OCI-LY3 (cell line): ENCODE results near the gene VAT1L.

Source experiments
- H2AFZ ChIP-seq: fragments of 200-600, 300-600 bp; shearing (Covaris generic); 2 replicates; pipeline ENCODE4 v1.6.0; 2014; ENCODE audit warnings: antibody characterized with exemption, low read depth, low read length
- H3K27ac ChIP-seq: fragments of 200-600, 300-600 bp; sonication (generic); 2 replicates; pipeline ENCODE4 v1.5.1; 2014; ENCODE audit warnings: mild to moderate bottlenecking, low read length, moderate library complexity, mixed read lengths
- H3K27me3 ChIP-seq: fragments of 200-600, 300-600 bp; sonication (generic); 2 replicates; pipeline ENCODE4 v1.6.1; 2014; ENCODE audit warnings: low read depth, low read length, mixed read lengths
- H3K36me3 ChIP-seq: fragments of 200-600, 300-600 bp; sonication (generic); replicated peaks from 2 replicates; pipeline ENCODE3; 2014; ENCODE audit warnings: low read depth, low read length, mixed read lengths
- H3K4me1 ChIP-seq: fragments of 300-600, 200-600 bp; sonication (generic); 2 replicates; pipeline ENCODE4 v1.6.1; 2014; ENCODE audit warnings: low read length, mixed read lengths
- H3K4me2 ChIP-seq: fragments of 200-600, 300-600 bp; sonication (generic); 2 replicates; pipeline ENCODE4 v1.6.1; 2014; ENCODE audit warnings: low read length, mixed read lengths
- H3K4me3 ChIP-seq: fragments of 300-600, 200-600 bp; sonication (generic); 2 replicates; pipeline ENCODE4 v1.5.1; 2014; ENCODE audit warnings: antibody characterized with exemption, mild to moderate bottlenecking, low read length, moderate library complexity
- H3K79me2 ChIP-seq: fragments of 300-600, 200-600 bp; shearing (Covaris generic); 2 replicates; pipeline ENCODE4 v1.6.1; 2014; ENCODE audit warnings: mild to moderate bottlenecking, low read length, mixed read lengths
- H3K9ac ChIP-seq: fragments of 300-600, 200-600 bp; shearing (Covaris generic); 2 replicates; pipeline ENCODE4 v1.6.0; 2014; ENCODE audit warnings: mild to moderate bottlenecking, low read length, moderate library complexity
- H3K9me3 ChIP-seq: fragments of 200-600, 300-600 bp; shearing (Covaris generic); 2 replicates; pipeline ENCODE4 v1.6.1; 2014; ENCODE audit warnings: low read length, mixed read lengths; ENCODE audit not compliant: insufficient read depth
- H4K20me1 ChIP-seq: fragments of 200-600, 300-600 bp; sonication (generic); 2 replicates; pipeline ENCODE4 v1.6.1; 2016; ENCODE audit warnings: low read length, mixed read lengths; ENCODE audit not compliant: insufficient read depth
- CTCF ChIP-seq: fragments of 200-600, 300-600 bp; sonication (generic); IDR thresholded peaks from 2 replicates; pipeline ENCODE4 v1.5.1; 2014; ENCODE audit warnings: antibody characterized with exemption, low read length, low read depth
- EZH2phosphoT487 ChIP-seq: fragments of 200-600 bp; shearing (Covaris generic); IDR thresholded peaks from 2 replicates; pipeline ENCODE4 v1.6.1; 2018; ENCODE audit warnings: antibody characterized with exemption, mixed run types, low read depth

Gene VAT1L

GRCh38 chr16:77882358-77882757 is 94.0 kb downstream of the VAT1L start:
- H3K36me3 ChIP-seq, result no peaks in the 10 kb centered on the region
- no peak overlapping the region for H3K27ac ChIP-seq
- no peaks in the 10 kb centered on the region for H3K79me2 ChIP-seq
- TF ChIP-seq EZH2phosphoT487 (no peak), CTCF (no peak)
- no peak overlapping the region for H2AFZ ChIP-seq
- H3K9me3 ChIP-seq, result no peaks in the 10 kb centered on the region
- no peaks in the 10 kb centered on the region for H3K4me1 ChIP-seq
- H3K27me3 ChIP-seq, result peaks cover 15% of the 10 kb centered on the region
- H3K4me3 ChIP-seq, result no peak overlapping the region
- no peaks in the 10 kb centered on the region for H4K20me1 ChIP-seq
- H3K4me2 ChIP-seq, result no peak overlapping the region
- no peak overlapping the region for H3K9ac ChIP-seq

GRCh38 chr16:77885571-77886295 is 97.4 kb downstream of the VAT1L start:
- no peak overlapping the region for H2AFZ ChIP-seq
- no peak overlapping the region for H3K9ac ChIP-seq
- peaks cover 12% of the 10 kb centered on the region for H3K27me3 ChIP-seq
- no peaks in the 10 kb centered on the region for H4K20me1 ChIP-seq
- H3K9me3 ChIP-seq, result no peaks in the 10 kb centered on the region
- no peaks in the 10 kb centered on the region for H3K79me2 ChIP-seq
- H3K27ac ChIP-seq, result no peak overlapping the region
- H3K36me3 ChIP-seq, result no peaks in the 10 kb centered on the region
- H3K4me3 ChIP-seq, result no peak overlapping the region
- TF ChIP-seq EZH2phosphoT487 (no peak), CTCF (no peak)
- H3K4me2 ChIP-seq, result no peak overlapping the region
- no peaks in the 10 kb centered on the region for H3K4me1 ChIP-seq

GRCh38 chr16:77888871-77889270 is 100.5 kb downstream of the VAT1L start:
- Histone ChIP-seq H3K27ac (no peak overlapping the region), H2AFZ (no peak overlapping the region), H3K79me2 (no peaks in the 10 kb centered on the region), H3K4me3 (no peak overlapping the region), H3K4me2 (no peak overlapping the region), H3K4me1 (no peaks in the 10 kb centered on the region), H3K27me3 (peaks cover 17% of the 10 kb centered on the region), H3K9me3 (no peaks in the 10 kb centered on the region), H3K9ac (no peak overlapping the region), H3K36me3 (no peaks in the 10 kb centered on the region), H4K20me1 (no peaks in the 10 kb centered on the region)
- no peak for TF ChIP-seq CTCF

- H3K27me3 ChIP-seq, result peaks cover 13% of the 10 kb centered on the region
- TF ChIP-seq EZH2phosphoT487 (no peak), CTCF (no peak)
These were observed 101.7 kb downstream of the VAT1L start for GRCh38 chr16:77890075-77890474.

More at GRCh38 chr16:77890075-77890474, 101.7 kb downstream of the VAT1L start:
- Histone ChIP-seq H2AFZ (no peak overlapping the region), H4K20me1 (no peaks in the 10 kb centered on the region), H3K9me3 (no peaks in the 10 kb centered on the region), H3K4me1 (no peaks in the 10 kb centered on the region), H3K4me3 (no peak overlapping the region), H3K79me2 (no peaks in the 10 kb centered on the region), H3K27ac (no peak overlapping the region), H3K4me2 (no peak overlapping the region), H3K36me3 (no peaks in the 10 kb centered on the region), H3K9ac (no peak overlapping the region)
